Sigmoid colon (tissue), 7 donors: ENCODE measurements around the gene CTDP1. TPM values are rescaled to one million over a fixed set of nuclear protein-coding genes. Genes with fewer than 3 reads are reported as not detected.

Experiments
- DNase-seq: peaks from one replicate; pipeline ENCODE4 v3.0.0-alpha.2; 2019
- H3K27ac ChIP-seq, 4 donors: fragments of 200-600 bp; sonication (generic); one replicate each; pipeline ENCODE4 v1.5.1; 2016 to 2019; ENCODE audit warnings: mild to moderate bottlenecking in 1 of 4
- H3K27me3 ChIP-seq, 3 donors: fragments of 200-600 bp; sonication (generic); one replicate each; pipeline ENCODE4 v1.5.1; 2019; ENCODE audit warnings: mild to moderate bottlenecking in 1 of 3
- H3K36me3 ChIP-seq, 4 donors: fragments of 200-600 bp; sonication (generic); one replicate each; pipeline ENCODE4 v1.5.1; 2016 to 2019
- H3K4me1 ChIP-seq, 4 donors: fragments of 200-600 bp; sonication (generic); one replicate each; pipeline ENCODE4 v1.5.1; 2017 to 2019
- H3K4me3 ChIP-seq, 4 donors: fragments of 200-600 bp; sonication (generic); one replicate each; pipeline ENCODE4 v1.5.1; 2017 to 2019; ENCODE audit warnings: mild to moderate bottlenecking in 2 of 4, moderate library complexity in 1 of 4
- H3K9me3 ChIP-seq, 4 donors: fragments of 200-600 bp in 3 of 4; sonication (generic) in 3 of 4; one replicate each; pipeline versions ENCODE4 v1.5.1 to v1.6.1; 2013 to 2019
- EP300 ChIP-seq, 4 donors: sonication (generic); formaldehyde crosslinking; IDR thresholded peaks; one replicate each; pipeline ENCODE4 v1.6.1; 2017; ENCODE audit warnings: antibody characterized with exemption in 4 of 4
- POLR2A ChIP-seq, 2 donors: fragments of 450-650 bp; IDR thresholded peaks; one replicate each; pipeline ENCODE4 v1.6.1; 2016; ENCODE audit warnings: antibody characterized with exemption in 2 of 2, mild to moderate bottlenecking in 2 of 2, moderate library complexity in 2 of 2
- POLR2AphosphoS5 ChIP-seq, 4 donors: sonication (generic); formaldehyde crosslinking; IDR thresholded peaks; one replicate each; pipeline ENCODE4 v1.6.1; 2017; ENCODE audit warnings: antibody characterized with exemption in 4 of 4
- WGBS, 2 donors: extraction: QIAGEN DNeasy Blood & Tissue Kit; methylation state at CpG; one replicate each; pipeline ENCODE4 v1.1.7; 2013; 5-methylcytosine and 5-hydroxymethylcytosine counted together
- intact Hi-C: fragments of 100-400 bp; cut with DNase I; formaldehyde crosslinking; loops from one replicate; pipeline ENCODE4 v1.15.1; 2023
- polyA plus RNA-seq, 3 donors: library from polyadenylated mRNA; stranded (reverse); fragments of 200-250 nt; gene quantifications; one replicate each; pipeline ENCODE4 v1.2.3, GENCODE V29; 2013
- total RNA-seq, 4 donors: library from RNA; depleted of rRNA; stranded (reverse); fragments of >200 nt; gene quantifications; one replicate each; pipeline ENCODE4 v1.1.0, GENCODE V29; 2016
- TF ChIP-seq, protein P1 (sequence below), 4 experiments: fragments of 450-650 bp in 3 of 4; fragments of 200-600 bp in 1 of 4; IDR thresholded peaks; one replicate each; pipeline ENCODE4 v1.5.1; 2016 to 2019; ENCODE audit warnings: antibody characterized with exemption in 4 of 4, mild to moderate bottlenecking in 3 of 4, moderate library complexity in 2 of 4
- donor health status: healthy with polysubstance abuse.
- donor health status: Bipolar disorder and iron deficiency.
- donor health status: healthy.

CTDP1 gene
- total and polyA plus RNA-seq, 7 donors = 11.1 to 25.9 (median 14.7) TPM

- no peaks in the 10 kb centered on the region for H3K27me3 ChIP-seq
- no peak overlapping the region for H3K4me3 ChIP-seq
- TF ChIP-seq, protein P1, sequence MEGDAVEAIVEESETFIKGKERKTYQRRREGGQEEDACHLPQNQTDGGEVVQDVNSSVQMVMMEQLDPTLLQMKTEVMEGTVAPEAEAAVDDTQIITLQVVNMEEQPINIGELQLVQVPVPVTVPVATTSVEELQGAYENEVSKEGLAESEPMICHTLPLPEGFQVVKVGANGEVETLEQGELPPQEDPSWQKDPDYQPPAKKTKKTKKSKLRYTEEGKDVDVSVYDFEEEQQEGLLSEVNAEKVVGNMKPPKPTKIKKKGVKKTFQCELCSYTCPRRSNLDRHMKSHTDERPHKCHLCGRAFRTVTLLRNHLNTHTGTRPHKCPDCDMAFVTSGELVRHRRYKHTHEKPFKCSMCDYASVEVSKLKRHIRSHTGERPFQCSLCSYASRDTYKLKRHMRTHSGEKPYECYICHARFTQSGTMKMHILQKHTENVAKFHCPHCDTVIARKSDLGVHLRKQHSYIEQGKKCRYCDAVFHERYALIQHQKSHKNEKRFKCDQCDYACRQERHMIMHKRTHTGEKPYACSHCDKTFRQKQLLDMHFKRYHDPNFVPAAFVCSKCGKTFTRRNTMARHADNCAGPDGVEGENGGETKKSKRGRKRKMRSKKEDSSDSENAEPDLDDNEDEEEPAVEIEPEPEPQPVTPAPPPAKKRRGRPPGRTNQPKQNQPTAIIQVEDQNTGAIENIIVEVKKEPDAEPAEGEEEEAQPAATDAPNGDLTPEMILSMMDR (IDR thresholded peaks at IDR 0.05) = no peak
- TF ChIP-seq EP300 (IDR thresholded peaks at IDR 0.05) (no peak), POLR2AphosphoS5 (IDR thresholded peaks at IDR 0.05) (no peak), POLR2A (IDR thresholded peaks at IDR 0.05) (no peak)
- 71 to 73% methylated on average over 10 of the region's 10 CpGs for WGBS, 2 donors
- H3K9me3 ChIP-seq = no peaks in the 10 kb centered on the region
- H3K27ac ChIP-seq = no peak overlapping the region
- no peaks in the 10 kb centered on the region for H3K36me3 ChIP-seq
- DNase-seq = no peak
- peaks cover 0 to 28% (median 19%) of the 10 kb centered on the region in 4 donors for H3K4me1 ChIP-seq
- intact Hi-C loops = loop anchor here (10.0 kb wide), 1 partner anchor 431 kb away; no protein-coding TSS in a partner anchor
These were observed 4.7 kb downstream of the CTDP1 start for GRCh38 chr18:79684283-79684631.

DNA sequence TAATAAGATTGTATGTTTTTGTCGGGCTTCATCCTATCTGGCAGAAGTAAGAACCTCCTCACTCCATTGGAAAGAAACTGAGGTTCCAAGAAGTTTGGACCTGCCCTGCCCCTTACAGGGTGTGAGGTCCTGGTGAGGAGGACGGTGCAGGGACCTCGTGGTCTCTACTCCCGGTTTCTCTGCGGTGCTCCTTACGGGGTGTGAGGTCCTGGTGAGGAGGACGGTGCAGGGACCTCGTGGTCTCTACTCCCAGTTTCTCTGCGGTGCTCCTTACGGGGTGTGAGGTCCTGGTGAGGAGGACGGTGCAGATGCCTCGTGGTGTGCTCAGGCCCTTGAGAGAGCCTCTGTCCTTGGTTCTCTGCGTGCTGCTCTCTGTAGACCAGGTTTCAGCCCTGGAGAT, 5.2 kb downstream of the CTDP1 start:
- no peak for TF ChIP-seq POLR2A (IDR thresholded peaks at IDR 0.05)
- TF ChIP-seq, protein P1 (IDR thresholded peaks at IDR 0.05) = no peak
- TF ChIP-seq EP300 (IDR thresholded peaks at IDR 0.05) = no peak
- no peak for TF ChIP-seq POLR2AphosphoS5 (IDR thresholded peaks at IDR 0.05)
- DNase-seq = no peak
- intact Hi-C loops = loop anchor here (10.0 kb wide), 1 partner anchor 430 kb away; no protein-coding TSS in a partner anchor
- WGBS, 2 donors = 79 to 80% methylated on average over 13 of the region's 13 CpGs
- H3K27me3 ChIP-seq = no peaks in the 10 kb centered on the region
- H3K36me3 ChIP-seq = no peaks in the 10 kb centered on the region
- no peak overlapping the region for H3K27ac ChIP-seq
- H3K4me1 ChIP-seq = peaks cover 0 to 28% (median 19%) of the 10 kb centered on the region in 4 donors
- no peak overlapping the region for H3K4me3 ChIP-seq
- H3K9me3 ChIP-seq = no peaks in the 10 kb centered on the region

GRCh38 chr18:79685281-79685680, 5.7 kb downstream of the CTDP1 start:
- intact Hi-C loops = loop anchor here (10.0 kb wide), 1 partner anchor 430 kb away; no protein-coding TSS in a partner anchor

DNA sequence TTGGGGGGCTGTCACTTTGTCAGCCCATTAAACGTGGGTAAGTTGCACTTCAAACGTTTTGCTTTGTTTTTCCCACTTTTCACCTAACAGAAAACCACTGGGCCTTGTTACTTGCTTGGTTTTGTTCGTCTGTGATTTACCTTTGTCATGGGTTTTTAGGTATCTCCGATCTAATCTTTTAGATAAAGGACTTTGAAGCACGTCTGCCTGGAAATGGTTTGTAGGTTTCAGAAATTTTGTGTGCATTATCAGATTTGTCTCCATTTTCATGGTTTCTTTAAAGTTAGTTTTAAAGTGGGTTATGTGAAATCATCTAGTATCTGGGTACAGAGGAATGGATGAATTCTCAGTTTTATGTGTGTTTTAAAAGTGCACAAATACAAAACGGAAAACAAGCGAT, 6.4 kb downstream of the CTDP1 start:
- intact Hi-C loops = loop anchor here (10.0 kb wide), 1 partner anchor 429 kb away; no protein-coding TSS in a partner anchor

More at GRCh38 chr18:79685281-79685680, 5.7 kb downstream of the CTDP1 start:
- Histone ChIP-seq H3K36me3 (no peaks in the 10 kb centered on the region), H3K4me1 (peaks cover 0 to 25% (median 18%) of the 10 kb centered on the region in 4 donors), H3K27ac (no peak overlapping the region), H3K27me3 (no peaks in the 10 kb centered on the region), H3K4me3 (no peak overlapping the region), H3K9me3 (no peaks in the 10 kb centered on the region)
- DNase-seq = no peak
- WGBS, 2 donors = 77 to 82% methylated on average over 8 of the region's 8 CpGs
- TF ChIP-seq, protein P1 (IDR thresholded peaks at IDR 0.05) = no peak
- TF ChIP-seq POLR2A (IDR thresholded peaks at IDR 0.05) = no peak
- TF ChIP-seq EP300 (IDR thresholded peaks at IDR 0.05) = no peak
- TF ChIP-seq POLR2AphosphoS5 (IDR thresholded peaks at IDR 0.05) = no peak

More for the DNA sequence above, 6.4 kb downstream of the CTDP1 start:
- no peak overlapping the region for H3K27ac ChIP-seq
- TF ChIP-seq POLR2A (IDR thresholded peaks at IDR 0.05) (no peak), EP300 (IDR thresholded peaks at IDR 0.05) (no peak), POLR2AphosphoS5 (IDR thresholded peaks at IDR 0.05) (no peak)
- TF ChIP-seq, protein P1 (IDR thresholded peaks at IDR 0.05) = no peak
- H3K36me3 ChIP-seq = no peaks in the 10 kb centered on the region
- H3K4me3 ChIP-seq = no peak overlapping the region
- no peaks in the 10 kb centered on the region for H3K27me3 ChIP-seq
- H3K4me1 ChIP-seq = peaks cover 0 to 18% (median 11%) of the 10 kb centered on the region in 4 donors
- 75 to 88% methylated on average over 7 of the region's 7 CpGs for WGBS, 2 donors
- no peaks in the 10 kb centered on the region for H3K9me3 ChIP-seq
- no peak for DNase-seq
